ENCODE results near the gene MINAR1. TPM values are rescaled to one million over a fixed set of nuclear protein-coding genes. Genes with fewer than 3 reads are reported as not detected.

The MINAR1 gene
- total and polyA plus RNA-seq, 3 donors from 2014 or later = 0.62 to 1.0 (median 0.82) TPM

DNA sequence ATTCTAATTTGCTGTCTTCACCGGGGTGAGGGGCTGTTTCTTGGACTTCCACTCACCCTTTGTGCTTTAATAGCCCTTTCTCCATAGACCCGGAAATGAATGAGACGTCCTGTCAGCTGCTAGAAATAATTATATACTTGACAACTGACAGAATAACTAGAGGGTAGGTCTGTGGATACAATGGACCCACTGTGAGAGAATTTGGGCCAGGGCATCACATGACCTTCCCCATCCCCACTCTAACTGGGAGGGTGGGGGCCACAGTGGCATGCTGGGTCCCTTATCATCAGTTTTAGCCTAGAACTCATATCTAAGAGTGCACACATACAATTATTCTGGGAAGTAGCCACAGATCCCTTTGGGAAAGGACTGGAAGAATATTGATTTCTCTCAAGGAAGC, 25.9 kb upstream of the MINAR1 start:
- H3K27me3 ChIP-seq = no peaks in the 10 kb centered on the region
- DNase-seq = no peak
- intact Hi-C loops (cut with DNase I; ENCODE audit: low total_unique reads) = no loop called here
- no peaks in the 10 kb centered on the region for H3K36me3 ChIP-seq (ENCODE audit: low read depth, missing control alignments)
- H3K27ac ChIP-seq = no peak overlapping the region
- H3K4me1 ChIP-seq = no peaks in the 10 kb centered on the region
- WGBS, 2 donors = 54 to 93% methylated on average over 3 of the region's 3 CpGs
- no peak for TF ChIP-seq POLR2A (IDR thresholded peaks at IDR 0.05)
- no peaks in the 10 kb centered on the region for H3K9me3 ChIP-seq
- H3K4me3 ChIP-seq = no peak overlapping the region

- intact Hi-C loops (cut with DNase I; ENCODE audit: low total_unique reads) = no loop called here
- TF ChIP-seq POLR2A (IDR thresholded peaks at IDR 0.05) (no peak), CTCF (IDR thresholded peaks at IDR 0.05) (no peak)
- H3K27me3 ChIP-seq = no peaks in the 10 kb centered on the region
- no peaks in the 10 kb centered on the region for H3K9me3 ChIP-seq
- no peak overlapping the region for H3K4me3 ChIP-seq
- no peak for DNase-seq
- no peaks in the 10 kb centered on the region for H3K36me3 ChIP-seq (ENCODE audit: low read depth, missing control alignments)
- 69 to 79% methylated on average over 4 to 5 of the region's 5 CpGs for WGBS, 2 donors
- H3K4me1 ChIP-seq = no peaks in the 10 kb centered on the region
- no peak overlapping the region for H3K27ac ChIP-seq
These were observed 24.1 kb upstream of the MINAR1 start for GRCh38 chr15:79408041-79408440.

- 76 to 85% methylated on average over 2 of the region's 2 CpGs for WGBS, 2 donors
- intact Hi-C loops (cut with DNase I; ENCODE audit: low total_unique reads) = no loop called here
- Histone ChIP-seq H3K9me3 (no peaks in the 10 kb centered on the region), H3K27me3 (no peaks in the 10 kb centered on the region), H3K36me3 (ENCODE audit: low read depth, missing control alignments) (no peaks in the 10 kb centered on the region), H3K4me1 (no peaks in the 10 kb centered on the region), H3K27ac (no peak overlapping the region), H3K4me3 (no peak overlapping the region)
- TF ChIP-seq CTCF (IDR thresholded peaks at IDR 0.05) (no peak), POLR2A (IDR thresholded peaks at IDR 0.05) (no peak)
- no peak for DNase-seq
These were observed 21.9 kb upstream of the MINAR1 start for GRCh38 chr15:79410237-79410636.

- H3K27ac ChIP-seq = no peak overlapping the region
- TF ChIP-seq CTCF (IDR thresholded peaks at IDR 0.05) (no peak), POLR2A (IDR thresholded peaks at IDR 0.05) (no peak)
- no peaks in the 10 kb centered on the region for H3K27me3 ChIP-seq
- WGBS, 2 donors = 93 to 98% methylated on average over 2 to 3 of the region's 3 CpGs
- no peaks in the 10 kb centered on the region for H3K4me1 ChIP-seq
- H3K9me3 ChIP-seq = no peaks in the 10 kb centered on the region
- H3K4me3 ChIP-seq = no peak overlapping the region
- intact Hi-C loops (cut with DNase I; ENCODE audit: low total_unique reads) = no loop called here
- no peaks in the 10 kb centered on the region for H3K36me3 ChIP-seq (ENCODE audit: low read depth, missing control alignments)
- no peak for DNase-seq
These were observed 20.1 kb upstream of the MINAR1 start for GRCh38 chr15:79412010-79412409.

- H3K27ac ChIP-seq = no peak overlapping the region
- H3K36me3 ChIP-seq (ENCODE audit: low read depth, missing control alignments) = no peaks in the 10 kb centered on the region
- H3K9me3 ChIP-seq = no peaks in the 10 kb centered on the region
- TF ChIP-seq POLR2A (IDR thresholded peaks at IDR 0.05) (no peak), CTCF (IDR thresholded peaks at IDR 0.05) (no peak)
- no peak for DNase-seq
- H3K4me3 ChIP-seq = no peak overlapping the region
- 100% methylated on average over 4 to 6 of the region's 6 CpGs for WGBS, 2 donors
- intact Hi-C loops (cut with DNase I; ENCODE audit: low total_unique reads) = no loop called here
- H3K27me3 ChIP-seq = no peaks in the 10 kb centered on the region
- H3K4me1 ChIP-seq = no peaks in the 10 kb centered on the region
These were observed 19.7 kb upstream of the MINAR1 start for GRCh38 chr15:79412429-79412828.

All from testis (tissue), 3 donors.